Endothelial cell of umbilical vein (primary cell): Measurements from ENCODE around the gene BET1. TPM values are rescaled to one million over a fixed set of nuclear protein-coding genes. Genes with fewer than 3 reads are reported as not detected.
A peak's percentile ranks its signal among the peaks of the same experiment; 100 is the strongest.

ENCODE experiments used
- BruUV-seq: library from RNA; stranded (reverse); fragments of 400-500 nt; replicated peaks from 2 replicates; lab custom pipeline; 2021; lab: Mats Ljungman, UMichigan
- CTCF ChIA-PET: fragments of 300-600, 350-600 bp; sonication (Branson Sonifier 250); formaldehyde crosslinking; loops from one replicate; lab custom pipeline; 2021; ENCODE audit warnings: antibody characterized with exemption, inconsistent platforms; lab: Charles Lee
- POLR2A ChIA-PET: fragments of 300-600, 350-600 bp; sonication (Branson Sonifier 250); formaldehyde crosslinking; loops from one replicate; lab custom pipeline; 2021; ENCODE audit warnings: antibody characterized with exemption, inconsistent platforms; lab: Charles Lee
- DNase-seq: peaks from one replicate; pipeline ENCODE4 v3.0.0-alpha.2; 2011; ENCODE audit warnings: low read depth, low spot score
- FAIRE-seq: peaks from 2 replicates; lab custom pipeline; 2011; peaks lifted over from hg19 to GRCh38; lab: Jason Lieb, UNC
- H2AFZ ChIP-seq: 2 replicates; pipeline ENCODE4 v1.6.0; 2012; ENCODE audit warnings: low read depth, low read length, control low read depth, inconsistent platforms
- H3K27ac ChIP-seq: 2 replicates; pipeline ENCODE4 v1.5.1; 2011; ENCODE audit warnings: low read depth, mild to moderate bottlenecking, control low read depth, low read length, moderate library complexity; ENCODE audit not compliant: insufficient read depth
- H3K27me3 ChIP-seq, 2 experiments: 2 replicates each; pipeline versions ENCODE4 v1.6.0 to v1.6.1; 2011; ENCODE audit warnings: low read length in 2 of 2, mixed read lengths in 1 of 2; ENCODE audit not compliant: control insufficient read depth in 2 of 2, insufficient read depth in 2 of 2
- H3K36me3 ChIP-seq, 2 experiments: 2 replicates in 1 of 2; 3 replicates in 1 of 2; pipeline ENCODE4 v1.5.1; 2011; ENCODE audit warnings: low read length in 2 of 2, mild to moderate bottlenecking in 1 of 2, moderate library complexity in 1 of 2; ENCODE audit not compliant: control insufficient read depth in 2 of 2, insufficient read depth in 2 of 2; ENCODE audit errors: extremely low read depth in 1 of 2
- H3K4me1 ChIP-seq: 3 replicates; pipeline ENCODE4 v1.5.1; 2011; ENCODE audit warnings: mild to moderate bottlenecking, low read length; ENCODE audit not compliant: control insufficient read depth, insufficient read depth; ENCODE audit errors: extremely low read depth
- H3K4me2 ChIP-seq: 2 replicates; pipeline ENCODE4 v1.6.1; 2011; ENCODE audit warnings: low read length, control low read depth, mixed read lengths; ENCODE audit not compliant: insufficient read depth
- H3K4me3 ChIP-seq, 3 experiments: fragments of 200-600 bp in 1 of 3; sonication (generic), shearing (Covaris generic) in 1 of 3; replicated peaks in 1 of 3; 2 replicates each; pipeline ENCODE4 v1.5.1; 2011 to 2016; ENCODE audit warnings: control low read depth in 3 of 3, low read length in 3 of 3, mild to moderate bottlenecking in 2 of 3, inconsistent platforms in 1 of 3, low read depth in 1 of 3, moderate library complexity in 1 of 3; ENCODE audit not compliant: insufficient read depth in 1 of 3
- H3K79me2 ChIP-seq: 2 replicates; pipeline ENCODE4 v1.6.0; 2012; ENCODE audit warnings: low read length, inconsistent platforms; ENCODE audit not compliant: control insufficient read depth, insufficient read depth
- H3K9ac ChIP-seq: replicated peaks from 2 replicates; pipeline ENCODE3; 2011; ENCODE audit warnings: low read length, control low read depth; ENCODE audit not compliant: insufficient read depth; ENCODE audit errors: extremely low read depth
- H3K9me1 ChIP-seq: replicated peaks from 3 replicates; pipeline ENCODE4 v1.6.0; 2011; ENCODE audit warnings: mild to moderate bottlenecking, low read length; ENCODE audit not compliant: control insufficient read depth, insufficient read depth; ENCODE audit errors: extremely low read depth
- H3K9me3 ChIP-seq: replicated peaks from 2 replicates; pipeline ENCODE4 v1.5.1; 2012; ENCODE audit warnings: low read length, inconsistent platforms; ENCODE audit not compliant: control insufficient read depth, insufficient read depth
- H4K20me1 ChIP-seq: replicated peaks from 2 replicates; pipeline ENCODE3; 2011; ENCODE audit warnings: mild to moderate bottlenecking, low read length; ENCODE audit not compliant: control insufficient read depth, insufficient read depth; ENCODE audit errors: extremely low read depth
- EZH2 ChIP-seq: IDR thresholded peaks from 2 replicates; pipeline ENCODE4 v1.6.1; 2012; ENCODE audit warnings: borderline replicate concordance, low read depth, mild to moderate bottlenecking, moderate library complexity, low read length, inconsistent platforms; ENCODE audit not compliant: severe bottlenecking
- FOS ChIP-seq: IDR thresholded peaks from 2 replicates; pipeline ENCODE4 v1.6.1; 2011; ENCODE audit warnings: mild to moderate bottlenecking, low read length, moderate library complexity, borderline replicate concordance; ENCODE audit not compliant: insufficient read depth
- GATA2 ChIP-seq: IDR thresholded peaks from 2 replicates; pipeline ENCODE4 v1.7.0; 2011; ENCODE audit warnings: low read depth, mild to moderate bottlenecking, moderate library complexity, mixed read lengths, low read length; ENCODE audit not compliant: insufficient read length, insufficient read depth
- JUN ChIP-seq: IDR thresholded peaks from 2 replicates; pipeline ENCODE4 v1.6.1; 2011; ENCODE audit warnings: borderline replicate concordance, low read depth; ENCODE audit not compliant: insufficient read length, insufficient read depth
- MYC ChIP-seq: IDR thresholded peaks from one replicate; pipeline ENCODE4 v1.6.1; 2011; ENCODE audit warnings: mild to moderate bottlenecking, low read depth, low read length
- POLR2A ChIP-seq: IDR thresholded peaks from 2 replicates; pipeline ENCODE4 v1.6.1; 2012; ENCODE audit warnings: low read depth, mild to moderate bottlenecking, control low read depth, low read length
- POLR2AphosphoS5 ChIP-seq: IDR thresholded peaks from 2 replicates; pipeline ENCODE4 v1.6.1; 2012; ENCODE audit warnings: low read depth, mild to moderate bottlenecking, control low read depth, low read length, moderate library complexity; ENCODE audit not compliant: insufficient read depth
- dilution Hi-C: fragments of 300-500 bp; cut with MboI; formaldehyde crosslinking; loops from one replicate; pipeline ENCODE4 v1.15.0; 2019; ENCODE audit warnings: low sequenced_read_pairs; ENCODE audit not compliant: extremely low pct_ligation_motif_present
- intact Hi-C: fragments of 100-400 bp; cut with micrococcal nuclease; formaldehyde crosslinking; loops from one replicate; pipeline ENCODE4 v1.10.0; 2022
- polyA plus RNA-seq, 4 experiments: library from polyadenylated mRNA; depleted of rRNA in 3 of 4; stranded (reverse) in 3 of 4; unstranded in 1 of 4; fragments of >200 nt; gene quantifications; 2 replicates each; pipeline versions ENCODE4 v1.2.1 to v1.2.3, GENCODE V29; 2011 to 2012; ENCODE audit warnings: missing spikeins in 1 of 4
- total RNA-seq: library from RNA; stranded (reverse); gene quantifications from 2 replicates; pipeline ENCODE4 v1.2.3, GENCODE V29; 2021
- TF ChIP-seq, protein P1 (sequence below): IDR thresholded peaks from 2 replicates; pipeline ENCODE4 v1.6.1; 2011; ENCODE audit not compliant: insufficient read depth, insufficient read length
- TF ChIP-seq, protein P2 (sequence below), 2 donors: IDR thresholded peaks; 1 replicate in 1 of 2; 2 replicates in 1 of 2; pipeline ENCODE4 v1.5.1; 2011; ENCODE audit warnings: low read length in 2 of 2, mild to moderate bottlenecking in 2 of 2, moderate library complexity in 2 of 2, control low read depth in 1 of 2, inconsistent platforms in 1 of 2, low read depth in 1 of 2; ENCODE audit not compliant: insufficient read depth in 1 of 2; ENCODE audit errors: extremely low read depth in 1 of 2

BET1 gene
- total and polyA plus RNA-seq, 2 donors (not counting 3 experiments of a cell fraction or from before 2014, with no cell fraction given), result 21.9 to 28.4 TPM

DNA sequence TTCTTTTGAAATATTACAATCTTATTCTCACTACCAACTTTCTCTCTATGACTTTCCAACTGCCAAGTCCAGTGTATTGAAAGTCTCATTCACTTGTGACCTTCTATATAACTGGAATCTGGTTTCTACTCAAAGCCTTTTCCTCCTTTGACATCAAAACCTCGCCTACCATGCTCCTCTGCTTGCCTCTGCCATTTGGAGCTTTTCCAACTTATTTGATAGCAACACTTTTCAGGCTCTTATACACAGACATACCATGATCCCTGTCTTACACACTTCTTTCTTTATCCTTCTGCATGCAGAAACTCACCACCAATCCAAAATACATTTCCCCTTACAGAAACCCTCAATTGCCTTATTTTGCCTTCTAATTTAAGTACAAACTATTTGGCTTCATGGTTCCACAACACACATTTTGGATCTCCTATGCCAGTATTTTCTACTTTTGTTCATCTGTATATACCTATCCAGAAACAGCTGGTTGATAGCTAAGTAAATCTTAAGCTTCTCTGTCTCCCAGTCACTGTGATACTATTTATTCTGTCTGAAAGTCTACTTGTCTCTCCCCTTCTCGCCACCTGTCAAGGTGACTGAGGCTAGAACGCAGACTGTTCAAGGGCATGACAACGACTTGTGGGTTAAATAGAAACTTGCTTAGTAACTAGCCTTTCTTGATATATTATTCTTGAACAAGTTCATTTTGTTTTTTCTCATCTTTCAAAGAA, 60.2 kb downstream of the BET1 start:
- TF ChIP-seq, protein P1, sequence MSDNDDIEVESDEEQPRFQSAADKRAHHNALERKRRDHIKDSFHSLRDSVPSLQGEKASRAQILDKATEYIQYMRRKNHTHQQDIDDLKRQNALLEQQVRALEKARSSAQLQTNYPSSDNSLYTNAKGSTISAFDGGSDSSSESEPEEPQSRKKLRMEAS, result no peak
- no peak for TF ChIP-seq POLR2A
- no peak for TF ChIP-seq GATA2
- TF ChIP-seq FOS, result no peak
- no peak for TF ChIP-seq POLR2AphosphoS5
- TF ChIP-seq JUN, result no peak
- TF ChIP-seq, protein P2, sequence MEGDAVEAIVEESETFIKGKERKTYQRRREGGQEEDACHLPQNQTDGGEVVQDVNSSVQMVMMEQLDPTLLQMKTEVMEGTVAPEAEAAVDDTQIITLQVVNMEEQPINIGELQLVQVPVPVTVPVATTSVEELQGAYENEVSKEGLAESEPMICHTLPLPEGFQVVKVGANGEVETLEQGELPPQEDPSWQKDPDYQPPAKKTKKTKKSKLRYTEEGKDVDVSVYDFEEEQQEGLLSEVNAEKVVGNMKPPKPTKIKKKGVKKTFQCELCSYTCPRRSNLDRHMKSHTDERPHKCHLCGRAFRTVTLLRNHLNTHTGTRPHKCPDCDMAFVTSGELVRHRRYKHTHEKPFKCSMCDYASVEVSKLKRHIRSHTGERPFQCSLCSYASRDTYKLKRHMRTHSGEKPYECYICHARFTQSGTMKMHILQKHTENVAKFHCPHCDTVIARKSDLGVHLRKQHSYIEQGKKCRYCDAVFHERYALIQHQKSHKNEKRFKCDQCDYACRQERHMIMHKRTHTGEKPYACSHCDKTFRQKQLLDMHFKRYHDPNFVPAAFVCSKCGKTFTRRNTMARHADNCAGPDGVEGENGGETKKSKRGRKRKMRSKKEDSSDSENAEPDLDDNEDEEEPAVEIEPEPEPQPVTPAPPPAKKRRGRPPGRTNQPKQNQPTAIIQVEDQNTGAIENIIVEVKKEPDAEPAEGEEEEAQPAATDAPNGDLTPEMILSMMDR (IDR thresholded peaks at IDR 0.05; ENCODE audit: extremely low read depth in 1 of 2, insufficient read depth in 1 of 2, low read depth in 1 of 2, low read length in 2 of 2), result no peak
- TF ChIP-seq EZH2, result no peak
- TF ChIP-seq MYC, result no peak
- ChIA-PET POLR2A (no interaction called here), CTCF (interaction anchor here (1.8 to 4.9 kb wide), 2 partner anchors 13 to 238 kb away, joined by 5 to 19 read pairs; no protein-coding TSS in a partner anchor)
- no peaks in the 10 kb centered on the region for H3K9me3 ChIP-seq
- no peak overlapping the region for H3K4me3 ChIP-seq
- TSS peak; percentile 89 for BruUV-seq
- no peaks in the 10 kb centered on the region for H3K27me3 ChIP-seq
- H3K36me3 ChIP-seq, result no peaks in the 10 kb centered on the region
- peak overlapping the region; percentile 40 for H3K4me2 ChIP-seq
- H3K27ac ChIP-seq, result peak overlapping the region; percentile 87
- no peaks in the 10 kb centered on the region for H3K9me1 ChIP-seq
- FAIRE-seq (no peak), DNase-seq (peak; percentile 79)
- H4K20me1 ChIP-seq, result no peaks in the 10 kb centered on the region
- no peaks in the 10 kb centered on the region for H3K79me2 ChIP-seq
- H3K9ac ChIP-seq, result peak overlapping the region; percentile 76
- dilution Hi-C loops (no loop called here), intact Hi-C loops (loop anchor here (1.0 to 10.0 kb wide), 7 partner anchors 14 to 1309 kb away; partner anchors contain the start of genes BET1 and GNG11)
- H3K4me1 ChIP-seq, result peaks cover 59% of the 10 kb centered on the region
- H2AFZ ChIP-seq, result peak overlapping the region; percentile 5

Other genes starting within 250 kb of the BET1 start
- 33.1 and 65.9 TPM in 2 replicates for gene TFPI2, start 113.6 kb downstream of the BET1 start, total RNA-seq
- 49.9 and 57.3 TPM in 2 replicates for gene TFPI2, start 113.6 kb downstream of the BET1 start, polyA plus RNA-seq
- gene GNGT1, start 97.8 kb downstream of the BET1 start, total RNA-seq, result not detected in 2 replicates
- not detected in 2 replicates for gene GNGT1, start 97.8 kb downstream of the BET1 start, polyA plus RNA-seq
- 208 and 215 TPM in 2 replicates for gene GNG11, start 82.6 kb downstream of the BET1 start, total RNA-seq
- gene GNG11, start 82.6 kb downstream of the BET1 start, polyA plus RNA-seq, result 90.4 and 92.3 TPM in 2 replicates